Hindlimb muscle (tissue), 1 donor: ENCODE data around the gene SGIP1. TPM values are rescaled to one million over a fixed set of nuclear protein-coding genes. Genes with fewer than 3 reads are reported as not detected.
A peak's percentile ranks its signal among the peaks of the same experiment; 100 is the strongest.

Experiments
- DNase-seq: peaks from one replicate; pipeline ENCODE4 v3.0.0-alpha.2; 2013
- polyA plus RNA-seq: library from polyadenylated mRNA; unstranded; fragments of 120-200 nt; gene quantifications from one replicate; pipeline ENCODE4 v1.2.1, GENCODE V29; 2013; ENCODE audit not compliant: insufficient read length

Gene SGIP1
- polyA plus RNA-seq, 1 donor: 2.0 TPM

- no peak for DNase-seq
These were observed 12.1 kb upstream of the SGIP1 start for GRCh38 chr1:66521721-66522365.

DNA sequence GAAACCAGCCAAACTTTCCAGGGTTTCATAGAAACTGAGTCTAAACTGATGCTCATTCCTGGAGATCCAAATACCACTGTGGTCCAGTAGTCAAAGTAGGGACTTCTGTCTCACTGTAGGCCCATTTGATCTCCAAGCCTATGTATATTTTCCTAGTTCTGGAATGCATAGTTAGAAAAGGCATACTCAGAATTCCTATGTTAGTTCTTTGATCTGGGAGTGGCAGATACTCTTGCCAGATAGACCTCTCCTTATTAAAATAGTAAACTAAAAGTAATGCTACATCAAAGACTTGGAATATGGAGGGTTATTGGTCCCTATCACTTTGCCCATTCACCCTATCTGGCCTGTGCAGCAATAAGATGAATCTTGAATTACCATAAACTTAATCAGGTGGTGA is 10.4 kb upstream of the SGIP1 start:
- no peak for DNase-seq

DNA sequence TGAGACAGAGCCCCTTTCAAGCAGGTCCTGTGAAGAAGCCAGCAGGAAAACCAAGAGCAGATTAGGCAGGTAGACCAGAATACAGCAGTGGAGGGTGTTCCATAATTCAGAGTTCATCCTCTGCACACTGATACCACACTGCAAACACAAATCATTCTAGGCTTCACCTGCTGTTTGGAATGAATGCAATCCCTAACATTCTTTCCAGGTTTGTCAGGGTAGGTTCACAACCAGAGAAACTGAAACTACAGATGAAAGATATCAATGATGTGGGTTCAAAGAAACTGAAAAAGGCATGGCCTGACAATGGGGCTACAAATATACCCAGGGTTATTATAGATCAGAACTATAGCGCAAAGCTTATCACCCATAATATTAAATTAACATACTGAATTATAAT is 8.9 kb upstream of the SGIP1 start:
- no peak for DNase-seq

DNA sequence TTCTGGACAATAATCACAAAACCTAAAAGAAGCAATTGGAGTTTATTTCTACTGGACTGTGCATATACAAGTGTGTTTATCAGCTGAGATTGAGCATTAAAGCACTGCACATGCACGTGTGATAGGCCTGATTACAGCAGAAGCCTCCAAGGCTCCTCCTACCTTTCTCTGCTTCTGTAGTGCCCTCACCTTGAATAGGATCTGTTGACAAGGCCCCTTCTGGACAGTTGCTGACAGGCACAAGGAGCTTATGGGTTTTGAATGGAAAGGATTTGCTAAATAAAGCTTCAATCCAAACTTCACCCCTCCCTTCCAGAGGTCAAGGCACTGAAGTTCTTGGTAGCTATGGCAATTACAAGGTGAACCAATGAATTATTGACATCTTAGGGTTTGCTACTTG is 7.9 kb upstream of the SGIP1 start:
- DNase-seq: no peak

DNA sequence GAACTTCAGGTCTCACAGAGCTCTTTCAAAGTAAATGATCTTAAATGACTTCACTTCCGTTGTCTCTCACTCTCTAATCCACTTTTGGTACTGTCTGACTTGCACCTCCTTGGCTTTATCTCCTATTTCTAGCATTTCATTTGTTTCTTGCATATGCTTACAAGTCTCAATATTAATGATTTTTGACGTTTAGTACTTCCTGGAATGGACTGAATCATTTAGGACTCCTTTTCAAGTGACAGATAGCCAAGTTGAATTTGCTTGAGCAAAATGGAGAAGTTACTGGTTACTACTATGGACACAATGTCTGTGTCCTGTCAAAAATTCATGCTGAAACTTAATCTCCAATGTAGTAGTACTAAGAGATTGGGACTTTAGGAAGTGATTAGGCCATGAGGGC is 7.0 kb upstream of the SGIP1 start:
- DNase-seq: no peak

- no peak for DNase-seq
These were observed 6.3 kb upstream of the SGIP1 start for GRCh38 chr1:66527686-66528085.

- DNase-seq: no peak
These were observed 5.4 kb upstream of the SGIP1 start for GRCh38 chr1:66528580-66528979.

DNA sequence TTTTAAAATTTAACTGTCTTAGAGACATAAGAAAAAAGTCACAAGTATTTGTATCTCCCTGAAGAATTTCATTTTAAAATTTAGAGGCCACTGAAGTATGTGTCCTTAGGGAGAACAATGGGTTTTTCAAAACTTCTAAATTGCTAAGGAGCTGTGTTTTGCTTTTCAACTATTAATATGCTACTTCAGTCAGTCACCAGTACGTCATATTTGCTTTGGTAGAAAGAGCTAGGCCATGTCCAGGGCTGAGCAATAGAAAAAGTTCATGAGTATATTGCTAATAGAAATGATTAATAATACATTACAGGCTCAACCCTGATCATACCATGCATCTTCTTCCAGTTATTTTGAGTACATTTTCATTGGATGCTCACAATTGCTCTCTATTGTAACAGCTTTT is 1.7 kb upstream of the SGIP1 start:
- no peak for DNase-seq

- peak; percentile 46 for DNase-seq
These were observed 862 bp upstream of the SGIP1 start for GRCh38 chr1:66532798-66533783.

- DNase-seq: no peak
These were observed 1.1 kb downstream of the SGIP1 start for GRCh38 chr1:66535061-66535460.

GRCh38 chr1:66535853-66536252 is 1.9 kb downstream of the SGIP1 start:
- no peak for DNase-seq

- DNase-seq: no peak
These were observed 3.8 kb downstream of the SGIP1 start for GRCh38 chr1:66537718-66538117.

- DNase-seq: no peak
These were observed 5.5 kb downstream of the SGIP1 start for GRCh38 chr1:66539491-66539890.

GRCh38 chr1:66540434-66541032 is 6.6 kb downstream of the SGIP1 start:
- no peak for DNase-seq

DNA sequence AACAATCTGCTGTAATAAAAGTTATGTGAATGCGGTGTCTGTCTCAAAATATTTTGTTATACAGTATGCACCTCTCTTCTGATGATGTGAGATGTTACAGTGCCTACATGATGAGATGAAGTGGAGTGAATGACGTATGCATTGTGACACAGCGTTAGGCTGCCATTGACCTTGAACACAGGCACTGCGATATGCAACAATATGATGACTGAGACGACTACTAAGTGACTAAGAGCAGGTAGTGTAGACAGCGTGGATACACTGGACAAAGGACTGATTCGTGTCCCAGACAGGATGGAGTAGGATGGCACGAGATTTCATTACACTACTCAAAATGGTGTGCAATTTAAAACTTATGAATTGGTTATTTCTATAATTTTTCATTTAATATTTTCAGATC is 8.4 kb downstream of the SGIP1 start:
- DNase-seq: no peak

DNA sequence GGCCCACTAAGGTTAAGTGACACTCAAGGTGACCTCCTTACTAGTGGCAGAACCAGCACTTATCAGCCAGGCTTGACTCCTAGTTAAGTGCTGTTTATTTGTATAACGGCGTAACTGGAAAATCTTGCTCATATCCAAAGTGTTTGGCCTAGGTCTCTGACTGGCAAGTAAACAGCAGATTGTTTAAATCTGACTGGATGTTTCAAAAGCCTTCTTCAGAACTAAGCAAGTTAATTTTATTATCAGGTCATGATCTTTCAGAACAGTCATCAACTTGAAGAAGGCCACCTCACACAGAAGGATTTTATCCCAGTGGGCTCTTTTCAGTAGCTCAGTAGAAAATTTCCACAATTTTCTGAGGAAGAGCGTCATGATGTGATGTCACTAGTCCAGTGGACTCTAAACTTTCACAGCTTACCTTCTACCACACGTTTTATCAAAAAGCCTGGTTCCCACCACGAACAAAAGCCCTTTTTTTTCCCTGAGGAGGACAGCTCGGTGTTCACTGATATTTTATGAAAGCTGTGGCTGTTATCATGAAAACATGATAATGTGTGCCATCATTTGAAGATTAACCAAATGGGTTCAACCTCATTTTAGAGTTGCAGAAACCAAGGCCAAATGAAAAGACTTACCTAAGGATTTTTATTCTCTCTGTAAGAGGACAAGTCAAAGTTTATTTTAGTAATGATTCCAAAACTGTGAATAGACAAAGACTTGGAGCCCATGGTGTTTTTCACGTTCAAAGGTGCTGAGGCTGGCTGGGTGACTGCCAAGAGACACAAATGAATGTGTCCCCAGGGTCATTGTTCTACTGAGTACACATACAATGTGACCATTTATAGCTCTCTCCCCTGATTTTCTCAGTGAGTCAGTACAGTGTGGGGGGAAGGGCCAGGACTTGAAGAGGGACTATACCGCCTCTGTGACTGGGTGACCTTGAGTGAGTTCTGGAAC is 9.1 kb downstream of the SGIP1 start:
- DNase-seq: no peak

GRCh38 chr1:66546047-66546810 is 12.3 kb downstream of the SGIP1 start:
- no peak for DNase-seq

DNA sequence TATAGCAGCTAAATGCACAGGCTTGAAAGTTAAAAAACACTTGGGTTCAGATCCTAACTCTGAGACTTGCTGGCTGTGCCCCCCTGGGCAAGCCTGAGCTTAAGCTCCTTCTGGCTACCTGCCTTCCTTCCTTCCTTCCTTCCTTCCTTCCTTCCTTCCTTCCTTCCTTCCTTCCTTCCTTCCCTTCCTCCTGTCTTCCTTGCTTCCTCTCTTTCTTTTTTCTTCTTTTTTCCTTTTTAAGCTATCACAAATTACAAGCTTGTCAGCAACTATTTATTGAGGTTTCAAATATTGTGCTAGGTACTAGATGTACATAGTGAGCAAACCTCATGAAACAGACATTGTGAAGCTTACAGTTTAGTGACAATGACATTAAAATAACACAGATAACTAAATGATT is 15.1 kb downstream of the SGIP1 start:
- no peak for DNase-seq

DNA sequence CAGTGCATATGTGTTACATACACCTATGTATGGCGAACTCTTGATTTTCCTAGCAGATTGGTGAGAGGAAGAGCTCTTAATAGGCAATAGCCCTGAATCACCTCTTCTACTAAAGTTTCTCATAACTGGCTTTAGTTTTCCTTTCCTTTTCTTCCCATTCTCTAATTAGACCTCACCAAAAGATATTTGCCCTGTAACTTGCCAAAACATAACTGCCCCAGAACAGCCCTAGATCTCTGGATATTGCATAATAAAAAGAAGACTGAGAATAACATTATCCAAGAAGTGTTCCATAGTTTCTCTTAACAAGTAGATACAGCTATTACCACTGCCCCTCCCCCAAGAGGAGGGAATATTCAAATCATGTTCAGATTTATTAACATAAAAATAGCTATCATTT is 16.3 kb downstream of the SGIP1 start:
- DNase-seq: no peak

GRCh38 chr1:66552287-66552686 is 18.3 kb downstream of the SGIP1 start:
- no peak for DNase-seq

GRCh38 chr1:66552829-66553228 is 18.9 kb downstream of the SGIP1 start:
- peak; percentile 26 for DNase-seq

- no peak for DNase-seq
These were observed 19.9 kb downstream of the SGIP1 start for GRCh38 chr1:66553846-66554245.
